HEK293 (cell line): Measurements from ENCODE around the gene PCBP3.
A peak's percentile ranks its signal among the peaks of the same experiment; 100 is the strongest.

Experiments used
- GLI4 ChIP-seq: fragments of 450-650 bp; formaldehyde crosslinking; IDR thresholded peaks from 2 replicates; pipeline ENCODE4 v1.5.1; 2016; ENCODE audit warnings: missing biosample characterization, missing genetic modification characterization
- KLF16 ChIP-seq: fragments of 450-650 bp; formaldehyde crosslinking; IDR thresholded peaks from 2 replicates; pipeline ENCODE4 v1.5.1; 2017; ENCODE audit warnings: missing biosample characterization, missing genetic modification characterization
- KLF7 ChIP-seq: fragments of 450-650 bp; formaldehyde crosslinking; IDR thresholded peaks from 2 replicates; pipeline ENCODE4 v1.5.1; 2016; ENCODE audit warnings: missing biosample characterization, missing genetic modification characterization, borderline replicate concordance
- OSR2 ChIP-seq: fragments of 450-650 bp; formaldehyde crosslinking; IDR thresholded peaks from 2 replicates; pipeline ENCODE4 v1.5.1; 2016; ENCODE audit warnings: missing biosample characterization, missing genetic modification characterization
- OVOL3 ChIP-seq: fragments of 450-650 bp; formaldehyde crosslinking; IDR thresholded peaks from 2 replicates; pipeline ENCODE4 v1.5.1; 2016; ENCODE audit warnings: missing biosample characterization, missing genetic modification characterization
- PRDM1 ChIP-seq: fragments of 450-650 bp; formaldehyde crosslinking; IDR thresholded peaks from 2 replicates; pipeline ENCODE4; 2016; ENCODE audit warnings: missing biosample characterization, missing genetic modification characterization
- SETDB1 ChIP-seq: IDR thresholded peaks from one replicate; pipeline ENCODE4 v1.6.1; 2017; ENCODE audit warnings: mild to moderate bottlenecking, low read length, moderate library complexity, mixed read lengths; ENCODE audit not compliant: insufficient read length
- TRIM28 ChIP-seq: IDR thresholded peaks from 2 replicates; pipeline ENCODE4 v1.6.1; 2011; ENCODE audit warnings: low read length, control low read depth, borderline replicate concordance
- YY2 ChIP-seq: fragments of 450-650 bp; formaldehyde crosslinking; IDR thresholded peaks from 2 replicates; pipeline ENCODE4 v1.5.1; 2016; ENCODE audit warnings: missing biosample characterization, missing genetic modification characterization
- ZNF140 ChIP-seq: fragments of 450-650 bp; formaldehyde crosslinking; IDR thresholded peaks from 2 replicates; pipeline ENCODE4 v1.5.1; 2016; ENCODE audit warnings: missing biosample characterization, missing genetic modification characterization
- ZNF155 ChIP-seq: fragments of 450-650 bp; formaldehyde crosslinking; IDR thresholded peaks from 2 replicates; pipeline ENCODE4 v1.5.1; 2016; ENCODE audit warnings: missing biosample characterization, missing genetic modification characterization
- ZNF174 ChIP-seq: fragments of 450-650 bp; formaldehyde crosslinking; IDR thresholded peaks from 2 replicates; pipeline ENCODE4 v1.5.0; 2017; ENCODE audit warnings: missing biosample characterization, mild to moderate bottlenecking, missing genetic modification characterization
- ZNF175 ChIP-seq: fragments of 450-650 bp; formaldehyde crosslinking; IDR thresholded peaks from 2 replicates; pipeline ENCODE4 v1.5.1; 2016; ENCODE audit warnings: missing biosample characterization, missing genetic modification characterization
- ZNF324 ChIP-seq: fragments of 450-650 bp; formaldehyde crosslinking; IDR thresholded peaks from 2 replicates; pipeline ENCODE4 v1.5.1; 2016; ENCODE audit warnings: missing biosample characterization, missing genetic modification characterization
- ZNF366 ChIP-seq: fragments of 450-650 bp; formaldehyde crosslinking; conservative IDR thresholded peaks from 2 replicates; pipeline ENCODE4 v1.5.1; 2016; ENCODE audit warnings: missing biosample characterization, missing genetic modification characterization
- ZNF544 ChIP-seq: fragments of 450-650 bp; formaldehyde crosslinking; IDR thresholded peaks from 2 replicates; pipeline ENCODE4 v1.5.0; 2017; ENCODE audit warnings: missing biosample characterization, missing genetic modification characterization
- ZNF600 ChIP-seq: fragments of 450-650 bp; formaldehyde crosslinking; IDR thresholded peaks from 2 replicates; pipeline ENCODE4 v1.5.1; 2016; ENCODE audit warnings: missing biosample characterization, missing genetic modification characterization
- ZNF660 ChIP-seq: fragments of 450-650 bp; IDR thresholded peaks from 2 replicates; pipeline ENCODE4 v1.5.1; 2018; ENCODE audit warnings: missing biosample characterization, mild to moderate bottlenecking, missing genetic modification characterization
- ZNF701 ChIP-seq: fragments of 450-650 bp; formaldehyde crosslinking; IDR thresholded peaks from 2 replicates; pipeline ENCODE4 v1.5.1; 2016; ENCODE audit warnings: missing biosample characterization, missing genetic modification characterization
- ZNF785 ChIP-seq: fragments of 450-650 bp; formaldehyde crosslinking; IDR thresholded peaks from 2 replicates; pipeline ENCODE4 v1.5.1; 2016; ENCODE audit warnings: missing biosample characterization, missing genetic modification characterization
- ZNF791 ChIP-seq: fragments of 450-650 bp; formaldehyde crosslinking; IDR thresholded peaks from 2 replicates; pipeline ENCODE4 v1.5.1; 2016; ENCODE audit warnings: missing biosample characterization, missing genetic modification characterization
- ZSCAN23 ChIP-seq: fragments of 450-650 bp; formaldehyde crosslinking; IDR thresholded peaks from 2 replicates; pipeline ENCODE4 v1.5.1; 2016; ENCODE audit warnings: missing biosample characterization, missing genetic modification characterization
- TF ChIP-seq, protein P1 (sequence below): fragments of 450-650 bp; formaldehyde crosslinking; IDR thresholded peaks from 2 replicates; pipeline ENCODE4 v1.5.1; 2016; ENCODE audit warnings: missing biosample characterization, missing genetic modification characterization, borderline replicate concordance
- TF ChIP-seq, protein P2 (sequence below): fragments of 450-650 bp; formaldehyde crosslinking; IDR thresholded peaks from 2 replicates; pipeline ENCODE4 v1.5.1; 2016; ENCODE audit warnings: missing biosample characterization, missing genetic modification characterization
- TF ChIP-seq, protein P3 (sequence below): fragments of 450-650 bp; formaldehyde crosslinking; IDR thresholded peaks from 2 replicates; pipeline ENCODE4 v1.5.1; 2016; ENCODE audit warnings: missing biosample characterization, missing genetic modification characterization
- TF ChIP-seq, protein P4 (sequence below): fragments of 450-650 bp; formaldehyde crosslinking; IDR thresholded peaks from 2 replicates; pipeline ENCODE4 v1.5.1; 2017; ENCODE audit warnings: missing biosample characterization, missing genetic modification characterization
- TF ChIP-seq, protein P5 (sequence below): fragments of 450-650 bp; formaldehyde crosslinking; IDR thresholded peaks from 2 replicates; pipeline ENCODE4 v1.5.1; 2016; ENCODE audit warnings: missing biosample characterization, missing genetic modification characterization
- TF ChIP-seq, protein P6 (sequence below): fragments of 450-650 bp; formaldehyde crosslinking; IDR thresholded peaks from 2 replicates; pipeline ENCODE4 v1.5.1; 2016; ENCODE audit warnings: missing biosample characterization, missing genetic modification characterization
- TF ChIP-seq, protein P7 (sequence below): sonication (generic); formaldehyde crosslinking; IDR thresholded peaks from 2 replicates; pipeline ENCODE4 v1.8.1; 2022; ENCODE audit warnings: mild to moderate bottlenecking, moderate library complexity, missing genetic modification reagents

Gene PCBP3

DNA sequence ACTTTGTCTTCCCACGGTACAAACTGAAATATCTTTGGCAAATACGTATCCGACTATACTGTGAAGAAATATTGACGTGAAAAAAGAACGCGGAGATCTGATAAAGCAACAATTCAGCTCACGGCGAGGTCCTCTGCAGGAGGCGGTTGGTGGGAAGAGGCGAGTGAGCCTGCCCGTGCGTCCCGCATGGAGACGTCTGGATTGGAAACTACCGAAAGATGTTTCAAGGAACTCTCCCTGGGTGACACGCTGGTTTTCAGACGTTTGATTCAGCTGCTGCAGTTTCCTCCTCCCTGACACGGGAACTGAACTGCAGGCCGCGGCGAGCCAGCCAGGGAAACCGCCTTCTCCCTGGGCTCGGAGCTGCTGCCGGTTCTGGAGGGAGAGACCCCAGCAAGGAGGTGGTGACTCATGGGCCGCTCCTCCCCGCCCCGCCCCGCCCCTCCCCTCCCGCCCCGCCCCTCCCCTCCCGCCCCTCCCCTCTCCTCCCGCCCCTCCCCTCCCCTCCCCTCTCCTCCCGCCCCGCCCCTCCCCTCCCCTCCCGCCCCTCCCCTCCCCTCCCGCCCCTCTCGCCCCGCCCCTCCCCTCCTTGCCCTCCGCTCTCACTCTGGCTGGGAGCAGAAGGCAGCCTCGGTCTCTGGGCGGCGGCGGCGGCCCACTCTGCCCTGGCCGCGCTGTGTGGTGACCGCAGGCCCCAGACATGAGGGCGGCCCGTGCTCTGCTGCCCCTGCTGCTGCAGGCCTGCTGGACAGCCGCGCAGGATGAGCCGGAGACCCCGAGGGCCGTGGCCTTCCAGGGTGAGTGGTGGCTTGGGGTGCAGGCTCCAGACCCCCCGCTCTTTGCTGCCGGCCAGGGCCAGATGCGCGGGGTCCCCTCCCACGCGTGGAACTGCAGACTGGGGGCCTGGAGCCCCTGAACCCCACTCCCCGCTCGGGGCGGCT is 337.9 kb downstream of the PCBP3 start, which contains the start of gene COL6A1 (continued):
- TF ChIP-seq, protein P1, sequence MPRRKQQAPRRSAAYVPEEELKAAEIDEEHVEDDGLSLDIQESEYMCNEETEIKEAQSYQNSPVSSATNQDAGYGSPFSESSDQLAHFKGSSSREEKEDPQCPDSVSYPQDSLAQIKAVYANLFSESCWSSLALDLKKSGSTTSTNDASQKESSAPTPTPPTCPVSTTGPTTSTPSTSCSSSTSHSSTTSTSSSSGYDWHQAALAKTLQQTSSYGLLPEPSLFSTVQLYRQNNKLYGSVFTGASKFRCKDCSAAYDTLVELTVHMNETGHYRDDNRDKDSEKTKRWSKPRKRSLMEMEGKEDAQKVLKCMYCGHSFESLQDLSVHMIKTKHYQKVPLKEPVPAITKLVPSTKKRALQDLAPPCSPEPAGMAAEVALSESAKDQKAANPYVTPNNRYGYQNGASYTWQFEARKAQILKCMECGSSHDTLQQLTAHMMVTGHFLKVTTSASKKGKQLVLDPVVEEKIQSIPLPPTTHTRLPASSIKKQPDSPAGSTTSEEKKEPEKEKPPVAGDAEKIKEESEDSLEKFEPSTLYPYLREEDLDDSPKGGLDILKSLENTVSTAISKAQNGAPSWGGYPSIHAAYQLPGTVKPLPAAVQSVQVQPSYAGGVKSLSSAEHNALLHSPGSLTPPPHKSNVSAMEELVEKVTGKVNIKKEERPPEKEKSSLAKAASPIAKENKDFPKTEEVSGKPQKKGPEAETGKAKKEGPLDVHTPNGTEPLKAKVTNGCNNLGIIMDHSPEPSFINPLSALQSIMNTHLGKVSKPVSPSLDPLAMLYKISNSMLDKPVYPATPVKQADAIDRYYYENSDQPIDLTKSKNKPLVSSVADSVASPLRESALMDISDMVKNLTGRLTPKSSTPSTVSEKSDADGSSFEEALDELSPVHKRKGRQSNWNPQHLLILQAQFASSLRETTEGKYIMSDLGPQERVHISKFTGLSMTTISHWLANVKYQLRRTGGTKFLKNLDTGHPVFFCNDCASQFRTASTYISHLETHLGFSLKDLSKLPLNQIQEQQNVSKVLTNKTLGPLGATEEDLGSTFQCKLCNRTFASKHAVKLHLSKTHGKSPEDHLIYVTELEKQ (tag by site-specific recombination), result no peak
- TF ChIP-seq OSR2, result no peak
- TF ChIP-seq YY2, result no peak
- TF ChIP-seq TRIM28, result no peak
- TF ChIP-seq ZNF366 (tag by site-specific recombination), result peak; percentile 64
- TF ChIP-seq SETDB1, result no peak
- TF ChIP-seq ZNF701, result no peak
- peak; percentile 100 for TF ChIP-seq ZNF600 (tag by site-specific recombination)
- TF ChIP-seq, protein P2, sequence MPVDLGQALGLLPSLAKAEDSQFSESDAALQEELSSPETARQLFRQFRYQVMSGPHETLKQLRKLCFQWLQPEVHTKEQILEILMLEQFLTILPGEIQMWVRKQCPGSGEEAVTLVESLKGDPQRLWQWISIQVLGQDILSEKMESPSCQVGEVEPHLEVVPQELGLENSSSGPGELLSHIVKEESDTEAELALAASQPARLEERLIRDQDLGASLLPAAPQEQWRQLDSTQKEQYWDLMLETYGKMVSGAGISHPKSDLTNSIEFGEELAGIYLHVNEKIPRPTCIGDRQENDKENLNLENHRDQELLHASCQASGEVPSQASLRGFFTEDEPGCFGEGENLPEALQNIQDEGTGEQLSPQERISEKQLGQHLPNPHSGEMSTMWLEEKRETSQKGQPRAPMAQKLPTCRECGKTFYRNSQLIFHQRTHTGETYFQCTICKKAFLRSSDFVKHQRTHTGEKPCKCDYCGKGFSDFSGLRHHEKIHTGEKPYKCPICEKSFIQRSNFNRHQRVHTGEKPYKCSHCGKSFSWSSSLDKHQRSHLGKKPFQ (tag by site-specific recombination), result peak; percentile 69; the same call in 1 of the 2 replicates
- no peak for TF ChIP-seq ZNF544 (tag by site-specific recombination)
- TF ChIP-seq PRDM1, result no peak
- TF ChIP-seq, protein P3, sequence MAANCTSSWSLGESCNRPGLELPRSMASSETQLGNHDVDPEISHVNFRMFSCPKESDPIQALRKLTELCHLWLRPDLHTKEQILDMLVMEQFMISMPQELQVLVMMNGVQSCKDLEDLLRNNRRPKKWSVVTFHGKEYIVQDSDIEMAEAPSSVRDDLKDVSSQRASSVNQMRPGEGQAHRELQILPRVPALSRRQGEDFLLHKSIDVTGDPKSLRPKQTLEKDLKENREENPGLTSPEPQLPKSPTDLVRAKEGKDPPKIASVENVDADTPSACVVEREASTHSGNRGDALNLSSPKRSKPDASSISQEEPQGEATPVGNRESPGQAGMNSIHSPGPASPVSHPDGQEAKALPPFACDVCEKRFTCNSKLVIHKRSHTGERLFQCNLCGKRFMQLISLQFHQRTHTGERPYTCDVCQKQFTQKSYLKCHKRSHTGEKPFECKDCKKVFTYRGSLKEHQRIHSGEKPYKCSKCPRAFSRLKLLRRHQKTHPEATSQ, result peak; percentile 96; the same call in 1 of the 2 replicates
- TF ChIP-seq, protein P4, sequence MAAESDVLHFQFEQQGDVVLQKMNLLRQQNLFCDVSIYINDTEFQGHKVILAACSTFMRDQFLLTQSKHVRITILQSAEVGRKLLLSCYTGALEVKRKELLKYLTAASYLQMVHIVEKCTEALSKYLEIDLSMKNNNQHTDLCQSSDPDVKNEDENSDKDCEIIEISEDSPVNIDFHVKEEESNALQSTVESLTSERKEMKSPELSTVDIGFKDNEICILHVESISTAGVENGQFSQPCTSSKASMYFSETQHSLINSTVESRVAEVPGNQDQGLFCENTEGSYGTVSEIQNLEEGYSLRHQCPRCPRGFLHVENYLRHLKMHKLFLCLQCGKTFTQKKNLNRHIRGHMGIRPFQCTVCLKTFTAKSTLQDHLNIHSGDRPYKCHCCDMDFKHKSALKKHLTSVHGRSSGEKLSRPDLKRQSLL (tag by site-specific recombination), result peak; percentile 55; the same call in 1 of the 2 replicates
- peak; percentile 82 for TF ChIP-seq ZSCAN23
- TF ChIP-seq ZNF324 (tag by site-specific recombination), result peak; percentile 60; the same call in 1 of the 2 replicates
- no peak for TF ChIP-seq ZNF175 (tag by site-specific recombination)
- no peak for TF ChIP-seq ZNF791
- TF ChIP-seq ZNF174 (tag by site-specific recombination), result no peak
- TF ChIP-seq ZNF140 (tag by site-specific recombination), result peak; percentile 100
- TF ChIP-seq, protein P5, sequence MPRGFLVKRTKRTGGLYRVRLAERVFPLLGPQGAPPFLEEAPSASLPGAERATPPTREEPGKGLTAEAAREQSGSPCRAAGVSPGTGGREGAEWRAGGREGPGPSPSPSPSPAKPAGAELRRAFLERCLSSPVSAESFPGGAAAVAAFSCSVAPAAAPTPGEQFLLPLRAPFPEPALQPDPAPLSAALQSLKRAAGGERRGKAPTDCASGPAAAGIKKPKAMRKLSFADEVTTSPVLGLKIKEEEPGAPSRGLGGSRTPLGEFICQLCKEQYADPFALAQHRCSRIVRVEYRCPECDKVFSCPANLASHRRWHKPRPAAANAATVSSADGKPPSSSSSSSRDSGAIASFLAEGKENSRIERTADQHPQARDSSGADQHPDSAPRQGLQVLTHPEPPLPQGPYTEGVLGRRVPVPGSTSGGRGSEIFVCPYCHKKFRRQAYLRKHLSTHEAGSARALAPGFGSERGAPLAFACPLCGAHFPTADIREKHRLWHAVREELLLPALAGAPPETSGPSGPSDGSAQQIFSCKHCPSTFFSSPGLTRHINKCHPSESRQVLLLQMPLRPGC, result peak; percentile 50; the same call in 1 of the 2 replicates
- TF ChIP-seq ZNF660, result no peak
- TF ChIP-seq, protein P6, sequence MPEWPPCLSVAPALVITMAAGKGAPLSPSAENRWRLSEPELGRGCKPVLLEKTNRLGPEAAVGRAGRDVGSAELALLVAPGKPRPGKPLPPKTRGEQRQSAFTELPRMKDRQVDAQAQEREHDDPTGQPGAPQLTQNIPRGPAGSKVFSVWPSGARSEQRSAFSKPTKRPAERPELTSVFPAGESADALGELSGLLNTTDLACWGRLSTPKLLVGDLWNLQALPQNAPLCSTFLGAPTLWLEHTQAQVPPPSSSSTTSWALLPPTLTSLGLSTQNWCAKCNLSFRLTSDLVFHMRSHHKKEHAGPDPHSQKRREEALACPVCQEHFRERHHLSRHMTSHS (tag by site-specific recombination), result no peak
- no peak for TF ChIP-seq KLF16
- no peak for TF ChIP-seq ZNF155 (tag by site-specific recombination)
- TF ChIP-seq, protein P7, sequence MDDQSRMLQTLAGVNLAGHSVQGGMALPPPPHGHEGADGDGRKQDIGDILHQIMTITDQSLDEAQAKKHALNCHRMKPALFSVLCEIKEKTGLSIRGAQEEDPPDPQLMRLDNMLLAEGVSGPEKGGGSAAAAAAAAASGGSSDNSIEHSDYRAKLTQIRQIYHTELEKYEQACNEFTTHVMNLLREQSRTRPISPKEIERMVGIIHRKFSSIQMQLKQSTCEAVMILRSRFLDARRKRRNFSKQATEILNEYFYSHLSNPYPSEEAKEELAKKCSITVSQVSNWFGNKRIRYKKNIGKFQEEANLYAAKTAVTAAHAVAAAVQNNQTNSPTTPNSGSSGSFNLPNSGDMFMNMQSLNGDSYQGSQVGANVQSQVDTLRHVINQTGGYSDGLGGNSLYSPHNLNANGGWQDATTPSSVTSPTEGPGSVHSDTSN (CRISPR knock-in tag), result no peak
- TF ChIP-seq GLI4 (tag by site-specific recombination), result peak; percentile 53; the same call in 1 of the 2 replicates
- no peak for TF ChIP-seq OVOL3 (tag by site-specific recombination)
- peak; percentile 55; the same call in 1 of the 2 replicates for TF ChIP-seq KLF7 (tag by site-specific recombination)
- no peak for TF ChIP-seq ZNF785 (tag by site-specific recombination)
